DOHH2 (cell line): ENCODE results near the gene TTBK2.

Experiments
- H3F3A ChIP-seq: fragments of 200-600 bp; sonication (generic), shearing (Covaris generic); 2 replicates; pipeline ENCODE4 v1.6.0; 2016; ENCODE audit warnings: antibody characterized with exemption, mild to moderate bottlenecking; ENCODE audit not compliant: control insufficient read depth, insufficient read depth
- H3K27ac ChIP-seq: fragments of 200-600 bp; sonication (generic); 2 replicates; pipeline ENCODE4 v1.5.1; 2014; ENCODE audit warnings: low read depth, mild to moderate bottlenecking, low read length, moderate library complexity
- H3K27me3 ChIP-seq: fragments of 200-600 bp; sonication (generic); 2 replicates; pipeline ENCODE4 v1.6.1; 2014; ENCODE audit warnings: mild to moderate bottlenecking, low read length, mixed read lengths; ENCODE audit not compliant: control insufficient read depth
- H3K36me3 ChIP-seq: fragments of 200-600 bp; sonication (generic); 2 replicates; pipeline ENCODE4 v1.6.1; 2014; ENCODE audit warnings: mild to moderate bottlenecking, low read length, moderate library complexity, mixed read lengths; ENCODE audit not compliant: control insufficient read depth
- H3K4me1 ChIP-seq: fragments of 200-600 bp; sonication (generic); 2 replicates; pipeline ENCODE4 v1.6.1; 2014; ENCODE audit warnings: mild to moderate bottlenecking, low read length, mixed read lengths; ENCODE audit not compliant: control insufficient read depth
- H3K4me2 ChIP-seq: fragments of 200-600 bp; sonication (generic); 2 replicates; pipeline ENCODE4 v1.6.0; 2014; ENCODE audit warnings: mild to moderate bottlenecking, low read length, moderate library complexity
- H3K4me3 ChIP-seq: fragments of 200-600 bp; sonication (generic); 2 replicates; pipeline ENCODE4 v1.5.1; 2014; ENCODE audit warnings: mild to moderate bottlenecking, low read length, mixed read lengths
- H3K79me2 ChIP-seq: fragments of 200-600 bp; sonication (generic); 2 replicates; pipeline ENCODE4 v1.6.1; 2014; ENCODE audit warnings: mild to moderate bottlenecking, low read length, mixed read lengths; ENCODE audit not compliant: control insufficient read depth
- H3K9me2 ChIP-seq: fragments of 200-600 bp; sonication (generic); replicated peaks from 2 replicates; pipeline ENCODE4 v1.6.1; 2014; ENCODE audit warnings: mild to moderate bottlenecking, low read length, mixed read lengths; ENCODE audit not compliant: control insufficient read depth
- H3K9me3 ChIP-seq: fragments of 200-600 bp; sonication (generic); 2 replicates; pipeline ENCODE4 v1.6.1; 2014; ENCODE audit warnings: antibody characterized with exemption, low read length, mixed read lengths; ENCODE audit not compliant: control insufficient read depth, insufficient read depth
- H4K20me1 ChIP-seq: fragments of 200-600 bp; sonication (generic); 2 replicates; pipeline ENCODE4 v1.6.0; 2014; ENCODE audit warnings: low read depth, mild to moderate bottlenecking, antibody characterized with exemption, low read length, moderate library complexity; ENCODE audit not compliant: control insufficient read depth, insufficient read depth
- EZH2phosphoT487 ChIP-seq: fragments of 200-600 bp; sonication (generic); IDR thresholded peaks from 2 replicates; pipeline ENCODE4 v1.6.1; 2017; ENCODE audit warnings: borderline replicate concordance, mild to moderate bottlenecking, antibody characterized with exemption, low read length, moderate library complexity, mixed read lengths
- TF ChIP-seq, protein P1 (sequence below): fragments of 200-600 bp; sonication (generic); IDR thresholded peaks from one replicate; pipeline ENCODE4 v1.5.1; 2014; ENCODE audit warnings: antibody characterized with exemption, mild to moderate bottlenecking, low read depth, low read length; ENCODE audit not compliant: poor library complexity, severe bottlenecking

Gene TTBK2

GRCh38 chr15:42848846-42849245 is 71.7 kb downstream of the TTBK2 start:
- Histone ChIP-seq H3K4me2 (no peak overlapping the region), H3K9me2 (no peaks in the 10 kb centered on the region)

DNA sequence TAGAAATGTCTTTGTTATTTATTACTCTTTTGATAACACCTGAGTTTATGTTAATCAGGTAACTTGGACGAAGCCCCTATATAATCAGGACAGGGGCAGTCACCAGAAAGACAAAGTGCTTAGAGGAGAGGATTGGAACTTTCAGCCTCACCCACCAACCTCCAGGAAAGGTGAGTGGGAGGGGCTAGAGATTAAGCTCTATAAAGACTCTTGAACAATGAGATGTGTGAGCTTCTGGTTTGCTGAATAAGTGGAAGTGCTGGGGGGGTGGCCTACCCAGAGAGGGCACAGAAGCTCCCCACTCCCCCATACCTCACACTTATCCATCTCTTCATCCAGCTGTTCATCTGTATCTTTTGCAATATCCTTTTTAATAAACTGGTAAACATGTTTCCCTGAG is 73.9 kb downstream of the TTBK2 start:
- no peaks in the 10 kb centered on the region for H3K9me2 ChIP-seq

More at GRCh38 chr15:42848846-42849245, 71.7 kb downstream of the TTBK2 start:
- H3F3A ChIP-seq: no peaks in the 10 kb centered on the region
- H4K20me1 ChIP-seq: no peaks in the 10 kb centered on the region; the same call in 1 of the 2 replicates
- 0 out of 2 replicates have a peak, but pooled peaks cover 2% of the 10 kb centered on the region for H3K36me3 ChIP-seq
- no peak overlapping the region for H3K27ac ChIP-seq
- H3K9me3 ChIP-seq: peaks cover 2% of the 10 kb centered on the region; the same call in 1 of the 2 replicates
- TF ChIP-seq, protein P1, sequence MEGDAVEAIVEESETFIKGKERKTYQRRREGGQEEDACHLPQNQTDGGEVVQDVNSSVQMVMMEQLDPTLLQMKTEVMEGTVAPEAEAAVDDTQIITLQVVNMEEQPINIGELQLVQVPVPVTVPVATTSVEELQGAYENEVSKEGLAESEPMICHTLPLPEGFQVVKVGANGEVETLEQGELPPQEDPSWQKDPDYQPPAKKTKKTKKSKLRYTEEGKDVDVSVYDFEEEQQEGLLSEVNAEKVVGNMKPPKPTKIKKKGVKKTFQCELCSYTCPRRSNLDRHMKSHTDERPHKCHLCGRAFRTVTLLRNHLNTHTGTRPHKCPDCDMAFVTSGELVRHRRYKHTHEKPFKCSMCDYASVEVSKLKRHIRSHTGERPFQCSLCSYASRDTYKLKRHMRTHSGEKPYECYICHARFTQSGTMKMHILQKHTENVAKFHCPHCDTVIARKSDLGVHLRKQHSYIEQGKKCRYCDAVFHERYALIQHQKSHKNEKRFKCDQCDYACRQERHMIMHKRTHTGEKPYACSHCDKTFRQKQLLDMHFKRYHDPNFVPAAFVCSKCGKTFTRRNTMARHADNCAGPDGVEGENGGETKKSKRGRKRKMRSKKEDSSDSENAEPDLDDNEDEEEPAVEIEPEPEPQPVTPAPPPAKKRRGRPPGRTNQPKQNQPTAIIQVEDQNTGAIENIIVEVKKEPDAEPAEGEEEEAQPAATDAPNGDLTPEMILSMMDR: no peak
- no peak for TF ChIP-seq EZH2phosphoT487
- H3K4me3 ChIP-seq: no peak overlapping the region
- H3K4me1 ChIP-seq: no peaks in the 10 kb centered on the region
- H3K27me3 ChIP-seq: no peaks in the 10 kb centered on the region
- no peaks in the 10 kb centered on the region for H3K79me2 ChIP-seq

GRCh38 chr15:42845581-42845980 is 75.0 kb downstream of the TTBK2 start:
- no peaks in the 10 kb centered on the region for H3K4me1 ChIP-seq
- H3K27ac ChIP-seq: no peak overlapping the region
- H4K20me1 ChIP-seq: no peaks in the 10 kb centered on the region
- H3K79me2 ChIP-seq: no peaks in the 10 kb centered on the region
- no peaks in the 10 kb centered on the region for H3K27me3 ChIP-seq
- TF ChIP-seq EZH2phosphoT487: no peak
- TF ChIP-seq, protein P1: no peak
- H3K9me2 ChIP-seq: no peaks in the 10 kb centered on the region
- H3K4me2 ChIP-seq: no peak overlapping the region
- no peaks in the 10 kb centered on the region for H3F3A ChIP-seq
- H3K9me3 ChIP-seq: peaks cover 4% of the 10 kb centered on the region; the same call in 1 of the 2 replicates
- 0 out of 2 replicates have a peak, but pooled peaks cover 4% of the 10 kb centered on the region for H3K36me3 ChIP-seq
- no peak overlapping the region for H3K4me3 ChIP-seq

More for the DNA sequence above, 73.9 kb downstream of the TTBK2 start:
- Histone ChIP-seq H4K20me1 (no peaks in the 10 kb centered on the region), H3K4me2 (no peak overlapping the region), H3K27ac (no peak overlapping the region), H3K9me3 (peaks cover 4% of the 10 kb centered on the region; the same call in 1 of the 2 replicates), H3F3A (no peaks in the 10 kb centered on the region), H3K4me1 (no peaks in the 10 kb centered on the region), H3K4me3 (no peak overlapping the region), H3K27me3 (no peaks in the 10 kb centered on the region), H3K36me3 (0 out of 2 replicates have a peak, but pooled peaks cover 4% of the 10 kb centered on the region), H3K79me2 (no peaks in the 10 kb centered on the region)
- TF ChIP-seq EZH2phosphoT487: no peak
- TF ChIP-seq, protein P1: no peak
